ENCODE data around the gene STARD4.

Gene STARD4

DNA sequence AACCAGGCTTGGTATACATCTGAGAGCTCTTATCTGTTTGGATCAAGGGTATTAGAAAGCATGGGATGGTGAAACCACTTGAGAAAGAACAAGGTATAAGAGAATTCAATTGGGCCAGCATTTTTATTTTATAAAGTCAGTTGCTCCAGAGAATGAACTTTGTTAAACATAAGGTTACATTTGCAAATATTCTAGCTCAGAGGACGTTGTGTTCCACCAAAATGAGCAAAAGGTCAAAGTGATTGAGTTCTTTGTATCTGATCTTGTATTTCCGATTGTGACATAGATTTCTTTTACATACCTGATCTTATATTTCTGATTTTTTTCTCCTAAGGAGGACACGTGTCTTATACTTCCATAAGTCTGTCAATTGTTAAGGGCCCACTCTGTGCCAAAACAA is 8.6 kb upstream of the STARD4 start:
- Histone ChIP-seq H3K9me3 (ENCODE audit: control insufficient read depth, low read length) (no peaks in the 10 kb centered on the region), H2AK5ac (ENCODE audit: low read length, severe bottlenecking) (no peak overlapping the region)

DNA sequence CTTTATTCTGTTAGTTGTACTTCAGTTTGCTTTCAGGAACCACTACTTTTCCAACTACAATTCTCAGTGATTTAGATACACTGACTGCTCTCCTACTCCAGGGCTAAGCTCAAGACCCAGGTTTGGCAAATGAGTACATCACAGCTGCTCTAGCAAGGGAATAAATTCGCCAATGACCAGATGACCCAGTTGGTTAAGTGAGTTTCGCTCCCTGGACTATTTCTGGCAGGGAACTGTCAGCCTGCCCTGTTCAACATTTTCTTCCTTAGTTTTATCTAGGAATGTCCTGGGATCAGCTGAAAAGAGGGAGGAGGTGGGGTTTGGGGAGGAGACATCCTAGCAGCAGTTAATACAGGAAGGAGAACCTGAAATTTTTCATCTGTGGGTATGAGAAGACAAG is 6.4 kb upstream of the STARD4 start:
- no peak overlapping the region for H3K14ac ChIP-seq (ENCODE audit: low read length in 2 of 2)
- H3K4me2 ChIP-seq (ENCODE audit: low read length, poor library complexity, severe bottlenecking), result no peak overlapping the region
- no peak overlapping the region for H4K91ac ChIP-seq (ENCODE audit: low read length)
- no peak overlapping the region for H3K27ac ChIP-seq (ENCODE audit: low read length, poor library complexity, severe bottlenecking)
- no peaks in the 10 kb centered on the region for H3K27me3 ChIP-seq (ENCODE audit: control insufficient read depth in 1 of 2, insufficient read depth in 1 of 2, low read length in 2 of 2)
- no peak overlapping the region for H3K23ac ChIP-seq (ENCODE audit: low read length in 2 of 2)
- 100% methylated on average over 2 of the region's 2 CpGs for WGBS
- H3K4me1 ChIP-seq (ENCODE audit: control insufficient read depth, insufficient read depth, low read depth, low read length), result no peaks in the 10 kb centered on the region
- H2BK15ac ChIP-seq (ENCODE audit: low read depth, poor library complexity, severe bottlenecking), result no peak overlapping the region
- H2AK5ac ChIP-seq (ENCODE audit: low read length, severe bottlenecking), result no peak overlapping the region
- H3K4ac ChIP-seq (ENCODE audit: low read depth in 1 of 2, low read length in 2 of 2), result no peak overlapping the region
- H3K36me3 ChIP-seq (ENCODE audit: control insufficient read depth in 1 of 2, insufficient read depth in 2 of 2, low read depth in 1 of 2, low read length in 2 of 2), result no peaks in the 10 kb centered on the region
- H2BK120ac ChIP-seq (ENCODE audit: low read depth, low read length), result no peak overlapping the region
- no peak overlapping the region for H3K18ac ChIP-seq (ENCODE audit: low read depth in 1 of 2, low read length in 2 of 2)
- no peaks in the 10 kb centered on the region for H3K79me1 ChIP-seq (replicated peaks; ENCODE audit: low read length, poor library complexity, severe bottlenecking)
- DNase-seq, result no peak
- H3K9ac ChIP-seq (ENCODE audit: low read length), result no peak overlapping the region
- H3K4me3 ChIP-seq (ENCODE audit: insufficient read depth in 1 of 2, low read depth in 1 of 2, low read length in 2 of 2), result no peak overlapping the region
- H2BK12ac ChIP-seq (ENCODE audit: low read length in 2 of 2), result no peak overlapping the region
- no peak overlapping the region for H2AFZ ChIP-seq (ENCODE audit: low read depth, low read length)
- H3K9me3 ChIP-seq (ENCODE audit: control insufficient read depth, low read length), result no peaks in the 10 kb centered on the region
- H4K8ac ChIP-seq (ENCODE audit: low read length), result no peak overlapping the region
- no peak overlapping the region for H2BK5ac ChIP-seq (ENCODE audit: low read depth, low read length, poor library complexity, severe bottlenecking)

More for the DNA sequence above, 8.6 kb upstream of the STARD4 start:
- H3K36me3 ChIP-seq (ENCODE audit: control insufficient read depth in 1 of 2, insufficient read depth in 2 of 2, low read depth in 1 of 2, low read length in 2 of 2), result no peaks in the 10 kb centered on the region
- no peaks in the 10 kb centered on the region for H3K27me3 ChIP-seq (ENCODE audit: control insufficient read depth in 1 of 2, insufficient read depth in 1 of 2, low read length in 2 of 2)
- no peaks in the 10 kb centered on the region for H3K79me1 ChIP-seq (replicated peaks; ENCODE audit: low read length, poor library complexity, severe bottlenecking)
- no peak overlapping the region for H3K4me2 ChIP-seq (ENCODE audit: low read length, poor library complexity, severe bottlenecking)
- no peak overlapping the region for H3K18ac ChIP-seq (ENCODE audit: low read depth in 1 of 2, low read length in 2 of 2)
- no peak overlapping the region for H3K23ac ChIP-seq (ENCODE audit: low read length in 2 of 2)
- no peak overlapping the region for H4K91ac ChIP-seq (ENCODE audit: low read length)
- no peaks in the 10 kb centered on the region for H3K4me1 ChIP-seq (ENCODE audit: control insufficient read depth, insufficient read depth, low read depth, low read length)
- H2BK12ac ChIP-seq (ENCODE audit: low read length in 2 of 2), result no peak overlapping the region
- no peak overlapping the region for H2AFZ ChIP-seq (ENCODE audit: low read depth, low read length)
- no peak overlapping the region for H3K4me3 ChIP-seq (ENCODE audit: insufficient read depth in 1 of 2, low read depth in 1 of 2, low read length in 2 of 2)
- no peak overlapping the region for H2BK120ac ChIP-seq (ENCODE audit: low read depth, low read length)
- no peak overlapping the region for H2BK15ac ChIP-seq (ENCODE audit: low read depth, poor library complexity, severe bottlenecking)
- no peak overlapping the region for H3K9ac ChIP-seq (ENCODE audit: low read length)
- no peak overlapping the region for H4K8ac ChIP-seq (ENCODE audit: low read length)
- H3K27ac ChIP-seq (ENCODE audit: low read length, poor library complexity, severe bottlenecking), result no peak overlapping the region
- no peak overlapping the region for H3K14ac ChIP-seq (ENCODE audit: low read length in 2 of 2)
- H3K4ac ChIP-seq (ENCODE audit: low read depth in 1 of 2, low read length in 2 of 2), result no peak overlapping the region
- DNase-seq, result no peak
- no peak overlapping the region for H2BK5ac ChIP-seq (ENCODE audit: low read depth, low read length, poor library complexity, severe bottlenecking)
- 82% methylated on average over 3 of the region's 3 CpGs for WGBS

DNA sequence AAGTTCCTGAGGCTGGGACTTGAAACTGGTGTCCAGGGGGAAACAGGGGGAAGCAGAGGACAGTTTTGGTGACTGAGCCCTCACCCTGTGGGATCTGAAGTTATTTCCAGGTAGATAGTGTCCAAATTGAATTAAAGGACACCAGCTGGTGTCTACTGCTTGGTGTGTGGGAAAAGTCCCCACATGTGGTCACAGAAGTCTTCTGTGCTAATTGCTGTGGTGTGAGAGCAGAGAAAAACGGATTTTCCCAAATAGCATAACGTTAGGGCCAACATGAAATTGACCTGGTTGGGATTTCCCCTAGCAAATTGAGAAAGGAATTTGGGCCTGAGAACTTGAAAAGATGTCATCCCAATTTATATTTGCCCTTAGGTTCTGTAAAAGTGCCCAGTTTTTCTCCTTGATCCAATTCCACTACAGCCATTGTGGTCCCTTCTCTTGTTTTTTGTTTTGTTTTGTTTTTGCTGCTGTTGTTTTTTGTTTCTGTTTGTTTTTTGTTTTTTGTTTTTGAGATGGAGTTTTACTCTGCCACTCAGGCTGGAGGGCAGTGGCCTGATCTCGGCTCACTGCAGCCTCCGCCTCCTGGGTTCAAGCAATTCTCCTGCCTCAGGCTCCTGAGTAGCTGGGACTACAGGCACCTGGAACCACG is 5.6 kb upstream of the STARD4 start:
- Histone ChIP-seq H3K18ac (ENCODE audit: low read depth in 1 of 2, low read length in 2 of 2) (no peak overlapping the region), H2AK5ac (ENCODE audit: low read length, severe bottlenecking) (no peak overlapping the region), H2AFZ (ENCODE audit: low read depth, low read length) (no peak overlapping the region), H2BK120ac (ENCODE audit: low read depth, low read length) (no peak overlapping the region), H3K79me1 (replicated peaks; ENCODE audit: low read length, poor library complexity, severe bottlenecking) (no peaks in the 10 kb centered on the region), H2BK5ac (ENCODE audit: low read depth, low read length, poor library complexity, severe bottlenecking) (no peak overlapping the region), H4K91ac (ENCODE audit: low read length) (no peak overlapping the region), H3K23ac (ENCODE audit: low read length in 2 of 2) (no peak overlapping the region), H3K4me3 (ENCODE audit: insufficient read depth in 1 of 2, low read depth in 1 of 2, low read length in 2 of 2) (no peak overlapping the region), H3K4me2 (ENCODE audit: low read length, poor library complexity, severe bottlenecking) (no peak overlapping the region), H3K4me1 (ENCODE audit: control insufficient read depth, insufficient read depth, low read depth, low read length) (no peaks in the 10 kb centered on the region), H2BK15ac (ENCODE audit: low read depth, poor library complexity, severe bottlenecking) (no peak overlapping the region), H2BK12ac (ENCODE audit: low read length in 2 of 2) (no peak overlapping the region), H3K27me3 (ENCODE audit: control insufficient read depth in 1 of 2, insufficient read depth in 1 of 2, low read length in 2 of 2) (no peaks in the 10 kb centered on the region), H4K8ac (ENCODE audit: low read length) (no peak overlapping the region), H3K4ac (ENCODE audit: low read depth in 1 of 2, low read length in 2 of 2) (no peak overlapping the region), H3K36me3 (ENCODE audit: control insufficient read depth in 1 of 2, insufficient read depth in 2 of 2, low read depth in 1 of 2, low read length in 2 of 2) (no peaks in the 10 kb centered on the region), H3K9ac (ENCODE audit: low read length) (no peak overlapping the region), H3K27ac (ENCODE audit: low read length, poor library complexity, severe bottlenecking) (no peak overlapping the region), H3K14ac (ENCODE audit: low read length in 2 of 2) (no peak overlapping the region), H3K9me3 (ENCODE audit: control insufficient read depth, low read length) (no peaks in the 10 kb centered on the region)
- WGBS, result 88% methylated on average over 5 of the region's 5 CpGs
- DNase-seq, result no peak

DNA sequence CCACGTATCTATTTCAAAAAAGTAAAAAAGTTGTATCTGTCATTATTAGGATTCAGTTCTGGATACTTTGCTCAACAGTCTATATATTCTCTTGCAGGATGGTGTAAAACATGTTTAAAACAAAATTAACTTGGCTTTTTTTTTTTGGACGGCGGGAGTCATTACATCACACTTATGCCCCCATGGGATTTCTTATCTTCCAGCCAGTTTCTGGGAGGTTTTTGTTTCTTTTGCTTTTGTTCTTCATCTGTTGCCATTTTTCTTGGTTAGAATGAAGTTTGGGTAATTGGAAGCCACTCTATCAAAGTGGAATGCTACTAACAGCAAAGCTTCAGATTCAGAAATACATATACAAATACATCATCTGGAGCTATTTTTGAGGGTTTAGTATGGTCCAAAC is 1.8 kb upstream of the STARD4 start:
- no peak overlapping the region for H2BK15ac ChIP-seq (ENCODE audit: low read depth, poor library complexity, severe bottlenecking)
- no peaks in the 10 kb centered on the region for H3K79me1 ChIP-seq (replicated peaks; ENCODE audit: low read length, poor library complexity, severe bottlenecking)
- WGBS, result 100% methylated on average over 1 of the region's 3 CpGs
- H3K4me1 ChIP-seq (ENCODE audit: control insufficient read depth, insufficient read depth, low read depth, low read length), result no peaks in the 10 kb centered on the region
- H3K23ac ChIP-seq (ENCODE audit: low read length in 2 of 2), result no peak overlapping the region
- H3K14ac ChIP-seq (ENCODE audit: low read length in 2 of 2), result no peak overlapping the region
- no peak for DNase-seq
- no peak overlapping the region for H3K4ac ChIP-seq (ENCODE audit: low read depth in 1 of 2, low read length in 2 of 2)
- H3K36me3 ChIP-seq (ENCODE audit: control insufficient read depth in 1 of 2, insufficient read depth in 2 of 2, low read depth in 1 of 2, low read length in 2 of 2), result no peaks in the 10 kb centered on the region
- no peak overlapping the region for H3K27ac ChIP-seq (ENCODE audit: low read length, poor library complexity, severe bottlenecking)
- H2BK12ac ChIP-seq (ENCODE audit: low read length in 2 of 2), result no peak overlapping the region
- H3K27me3 ChIP-seq (ENCODE audit: control insufficient read depth in 1 of 2, insufficient read depth in 1 of 2, low read length in 2 of 2), result no peaks in the 10 kb centered on the region
- H3K4me3 ChIP-seq (ENCODE audit: insufficient read depth in 1 of 2, low read depth in 1 of 2, low read length in 2 of 2), result no peak overlapping the region
- no peak overlapping the region for H4K8ac ChIP-seq (ENCODE audit: low read length)
- H2BK5ac ChIP-seq (ENCODE audit: low read depth, low read length, poor library complexity, severe bottlenecking), result no peak overlapping the region
- H2AK5ac ChIP-seq (ENCODE audit: low read length, severe bottlenecking), result no peak overlapping the region
- no peak overlapping the region for H4K91ac ChIP-seq (ENCODE audit: low read length)
- H2AFZ ChIP-seq (ENCODE audit: low read depth, low read length), result no peak overlapping the region
- H2BK120ac ChIP-seq (ENCODE audit: low read depth, low read length), result no peak overlapping the region
- no peak overlapping the region for H3K18ac ChIP-seq (ENCODE audit: low read depth in 1 of 2, low read length in 2 of 2)
- H3K4me2 ChIP-seq (ENCODE audit: low read length, poor library complexity, severe bottlenecking), result no peak overlapping the region
- peak overlapping the region; percentile 93 for H3K9ac ChIP-seq (ENCODE audit: low read length)
- no peaks in the 10 kb centered on the region for H3K9me3 ChIP-seq (ENCODE audit: control insufficient read depth, low read length)
